Prostate gland (tissue), 2 donors: ENCODE results near the gene RNGTT. TPM values are rescaled to one million over a fixed set of nuclear protein-coding genes. Genes with fewer than 3 reads are reported as not detected.
"Not testable (repeated sequence)": the region's sequence is repeated elsewhere in the genome, so short reads cannot be mapped to it uniquely, and the experiment has no call there.

Experiments
- DNase-seq: peaks from one replicate; pipeline ENCODE4 v3.0.0-alpha.2; 2019; ENCODE audit warnings: low spot score
- H3K27ac ChIP-seq, 2 donors: fragments of 200-600 bp; sonication (generic); 2 replicates each; pipeline ENCODE4 v1.5.1; 2017 to 2019
- H3K27me3 ChIP-seq: fragments of 200-600 bp; sonication (generic); replicated peaks from 2 replicates; pipeline ENCODE4 v1.5.1; 2019; ENCODE audit not compliant: insufficient read depth
- H3K36me3 ChIP-seq, 2 donors: fragments of 200-600 bp; sonication (generic); 1 replicate in 1 of 2; 2 replicates in 1 of 2; pipeline versions ENCODE4 v1.5.1 to v1.8.1; 2017 to 2019
- H3K4me1 ChIP-seq: fragments of 200-600 bp; sonication (generic); replicated peaks from 2 replicates; pipeline ENCODE4 v1.5.1; 2019
- H3K4me3 ChIP-seq, 2 donors: fragments of 200-600 bp; sonication (generic); 2 replicates each; pipeline ENCODE4 v1.5.1; 2017 to 2019
- H3K9me3 ChIP-seq: fragments of 200-600 bp; sonication (generic); 2 replicates; pipeline ENCODE4 v1.5.1; 2017
- CTCF ChIP-seq, 4 experiments: fragments of 200-600 bp in 2 of 4; fragments of 450-650 bp in 2 of 4; sonication (generic) in 2 of 4; IDR thresholded peaks; 1 replicate in 3 of 4; 2 replicates in 1 of 4; pipeline ENCODE4 v1.5.1; 2016 to 2019; ENCODE audit warnings: antibody characterized with exemption in 4 of 4, mild to moderate bottlenecking in 2 of 4, moderate library complexity in 2 of 4
- POLR2A ChIP-seq: fragments of 450-650 bp; IDR thresholded peaks from one replicate; pipeline ENCODE4 v1.6.1; 2016; ENCODE audit warnings: antibody characterized with exemption, mild to moderate bottlenecking
- POLR2AphosphoS5 ChIP-seq: sonication (generic); formaldehyde crosslinking; IDR thresholded peaks from one replicate; pipeline ENCODE4 v1.6.1; 2017; ENCODE audit warnings: antibody characterized with exemption
- WGBS: methylation state at CpG from one replicate; pipeline ENCODE4 v1.1.5; 2018; 5-methylcytosine and 5-hydroxymethylcytosine counted together
- intact Hi-C: fragments of 100-400 bp; cut with DNase I; formaldehyde crosslinking; loops from one replicate; pipeline ENCODE4 v1.14.2; 2022
- total RNA-seq, 2 donors: library from RNA; depleted of rRNA; stranded (reverse); fragments of >200 nt; gene quantifications; one replicate each; pipeline ENCODE4 v1.1.0, GENCODE V29; 2016

The RNGTT gene
- total RNA-seq, 2 donors from 2014 or later, result 10.1 to 23.6 TPM

- Histone ChIP-seq H3K27ac (no peak overlapping the region), H3K9me3 (no peaks in the 10 kb centered on the region), H3K4me3 (no peak overlapping the region), H3K27me3 (no peaks in the 10 kb centered on the region), H3K4me1 (no peaks in the 10 kb centered on the region), H3K36me3 (no peaks in the 10 kb centered on the region)
- intact Hi-C loops, result no loop called here
- 82% methylated on average over 9 of the region's 9 CpGs for WGBS
- no peak for DNase-seq
- TF ChIP-seq POLR2AphosphoS5 (no peak), POLR2A (no peak), CTCF (IDR thresholded peaks at IDR 0.05) (no peak)
Observed at GRCh38 chr6:88908598-88909548, 54.5 kb downstream of the RNGTT start.

GRCh38 chr6:88907148-88907547 is 56.3 kb downstream of the RNGTT start:
- H3K36me3 ChIP-seq, H3K27ac ChIP-seq, H3K4me3 ChIP-seq, intact Hi-C loops, DNase-seq, H3K4me1 ChIP-seq, H3K9me3 ChIP-seq, H3K27me3 ChIP-seq: not testable (repeated sequence)
- WGBS, result 77% methylated on average over 2 of the region's 2 CpGs

GRCh38 chr6:88899569-88900316 is 63.7 kb downstream of the RNGTT start:
- Histone ChIP-seq H3K36me3 (no peaks in the 10 kb centered on the region), H3K4me1 (no peaks in the 10 kb centered on the region), H3K27ac (no peak overlapping the region), H3K9me3 (no peaks in the 10 kb centered on the region), H3K4me3 (no peak overlapping the region), H3K27me3 (no peaks in the 10 kb centered on the region)
- intact Hi-C loops, result no loop called here
- WGBS, result 98% methylated on average over 2 of the region's 2 CpGs
- no peak for DNase-seq
- no peak for TF ChIP-seq POLR2A
- TF ChIP-seq CTCF (IDR thresholded peaks at IDR 0.05), result no peak
- TF ChIP-seq POLR2AphosphoS5, result no peak

- Histone ChIP-seq H3K36me3 (no peaks in the 10 kb centered on the region), H3K4me1 (no peaks in the 10 kb centered on the region), H3K4me3 (no peak overlapping the region), H3K27me3 (no peaks in the 10 kb centered on the region), H3K27ac (no peak overlapping the region), H3K9me3 (no peaks in the 10 kb centered on the region)
- 95% methylated on average over 2 of the region's 2 CpGs for WGBS
- no peak for TF ChIP-seq POLR2A
- no peak for TF ChIP-seq CTCF (IDR thresholded peaks at IDR 0.05)
- no peak for TF ChIP-seq POLR2AphosphoS5
- no peak for DNase-seq
- intact Hi-C loops, result no loop called here
Observed at GRCh38 chr6:88895911-88896310, 67.5 kb downstream of the RNGTT start.
